ENCODE measurements around the gene ZSCAN9.

GRCh38 chr6:28254121-28254519 is 29.0 kb downstream of the ZSCAN9 start:
- TF ChIP-seq CBX2 (IDR thresholded peaks at IDR 0.05; ENCODE audit: insufficient read depth, low read length, poor library complexity, severe bottlenecking) = no peak
- no peak for TF ChIP-seq ARID4B (CRISPR knock-in tag; IDR thresholded peaks at IDR 0.05)
- no peak for TF ChIP-seq NR3C1 (CRISPR knock-in tag; IDR thresholded peaks at IDR 0.05)
- TF ChIP-seq, protein P1, sequence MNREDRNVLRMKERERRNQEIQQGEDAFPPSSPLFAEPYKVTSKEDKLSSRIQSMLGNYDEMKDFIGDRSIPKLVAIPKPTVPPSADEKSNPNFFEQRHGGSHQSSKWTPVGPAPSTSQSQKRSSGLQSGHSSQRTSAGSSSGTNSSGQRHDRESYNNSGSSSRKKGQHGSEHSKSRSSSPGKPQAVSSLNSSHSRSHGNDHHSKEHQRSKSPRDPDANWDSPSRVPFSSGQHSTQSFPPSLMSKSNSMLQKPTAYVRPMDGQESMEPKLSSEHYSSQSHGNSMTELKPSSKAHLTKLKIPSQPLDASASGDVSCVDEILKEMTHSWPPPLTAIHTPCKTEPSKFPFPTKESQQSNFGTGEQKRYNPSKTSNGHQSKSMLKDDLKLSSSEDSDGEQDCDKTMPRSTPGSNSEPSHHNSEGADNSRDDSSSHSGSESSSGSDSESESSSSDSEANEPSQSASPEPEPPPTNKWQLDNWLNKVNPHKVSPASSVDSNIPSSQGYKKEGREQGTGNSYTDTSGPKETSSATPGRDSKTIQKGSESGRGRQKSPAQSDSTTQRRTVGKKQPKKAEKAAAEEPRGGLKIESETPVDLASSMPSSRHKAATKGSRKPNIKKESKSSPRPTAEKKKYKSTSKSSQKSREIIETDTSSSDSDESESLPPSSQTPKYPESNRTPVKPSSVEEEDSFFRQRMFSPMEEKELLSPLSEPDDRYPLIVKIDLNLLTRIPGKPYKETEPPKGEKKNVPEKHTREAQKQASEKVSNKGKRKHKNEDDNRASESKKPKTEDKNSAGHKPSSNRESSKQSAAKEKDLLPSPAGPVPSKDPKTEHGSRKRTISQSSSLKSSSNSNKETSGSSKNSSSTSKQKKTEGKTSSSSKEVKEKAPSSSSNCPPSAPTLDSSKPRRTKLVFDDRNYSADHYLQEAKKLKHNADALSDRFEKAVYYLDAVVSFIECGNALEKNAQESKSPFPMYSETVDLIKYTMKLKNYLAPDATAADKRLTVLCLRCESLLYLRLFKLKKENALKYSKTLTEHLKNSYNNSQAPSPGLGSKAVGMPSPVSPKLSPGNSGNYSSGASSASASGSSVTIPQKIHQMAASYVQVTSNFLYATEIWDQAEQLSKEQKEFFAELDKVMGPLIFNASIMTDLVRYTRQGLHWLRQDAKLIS (CRISPR knock-in tag; IDR thresholded peaks at IDR 0.05) = no peak
- TF ChIP-seq CGGBP1 (CRISPR knock-in tag; IDR thresholded peaks at IDR 0.05) = no peak
- no peak for TF ChIP-seq HNRNPK (IDR thresholded peaks at IDR 0.05; ENCODE audit: low read depth, low read length, poor library complexity, severe bottlenecking)

Measured in K562 (cell line).